Measurements from ENCODE around the gene TP53I3.

TP53I3 gene

DNA sequence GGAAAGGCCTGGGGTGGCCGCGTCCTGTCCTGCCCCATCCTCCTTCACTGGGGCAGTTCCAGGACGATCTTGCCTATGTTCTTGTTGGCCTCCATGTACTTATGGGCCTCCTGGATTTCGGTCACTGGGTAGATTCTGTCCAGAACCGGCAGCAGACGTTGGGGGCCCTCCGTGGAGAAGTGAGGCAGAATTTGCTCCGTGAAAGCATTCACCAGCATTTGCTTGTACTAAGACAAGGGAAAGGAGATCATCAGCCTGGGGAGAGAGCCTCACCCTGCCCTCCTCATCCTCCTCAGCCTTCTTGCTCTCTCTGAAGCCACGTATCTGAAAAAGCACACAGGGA lies 7.1 kb downstream of the TP53I3 start:
- no peak overlapping the region for H3K27ac ChIP-seq
- no peak for TF ChIP-seq CTCF (conservative IDR thresholded peaks at IDR 0.05; ENCODE audit: low read depth, low read length)
- H3K4me3 ChIP-seq (IDR thresholded peaks at IDR 0.05; ENCODE audit: insufficient read depth, low read depth, low read length), result peak overlapping the region; percentile 1
- peaks cover 21% of the 10 kb centered on the region for H3K4me1 ChIP-seq (ENCODE audit: low read depth, poor library complexity, severe bottlenecking)
- H3K36me3 ChIP-seq (ENCODE audit: insufficient read depth), result peaks cover 3% of the 10 kb centered on the region; the same call in 1 of the 2 replicates
- no peaks in the 10 kb centered on the region for H4K20me1 ChIP-seq (ENCODE audit: insufficient read depth)
- peak overlapping the region; percentile 41; the same call in 1 of the 2 replicates for H2AFZ ChIP-seq (ENCODE audit: low read depth)
- no peaks in the 10 kb centered on the region for H3K27me3 ChIP-seq (ENCODE audit: insufficient read depth, low read depth)
- H3K4me2 ChIP-seq, result peak overlapping the region; percentile 72
- H3K79me2 ChIP-seq (ENCODE audit: insufficient read depth, low read depth), result peaks cover 30% of the 10 kb centered on the region; the same call in 1 of the 2 replicates
- H3K9ac ChIP-seq, result peak overlapping the region; percentile 6; the same call in 1 of the 2 replicates

DNA sequence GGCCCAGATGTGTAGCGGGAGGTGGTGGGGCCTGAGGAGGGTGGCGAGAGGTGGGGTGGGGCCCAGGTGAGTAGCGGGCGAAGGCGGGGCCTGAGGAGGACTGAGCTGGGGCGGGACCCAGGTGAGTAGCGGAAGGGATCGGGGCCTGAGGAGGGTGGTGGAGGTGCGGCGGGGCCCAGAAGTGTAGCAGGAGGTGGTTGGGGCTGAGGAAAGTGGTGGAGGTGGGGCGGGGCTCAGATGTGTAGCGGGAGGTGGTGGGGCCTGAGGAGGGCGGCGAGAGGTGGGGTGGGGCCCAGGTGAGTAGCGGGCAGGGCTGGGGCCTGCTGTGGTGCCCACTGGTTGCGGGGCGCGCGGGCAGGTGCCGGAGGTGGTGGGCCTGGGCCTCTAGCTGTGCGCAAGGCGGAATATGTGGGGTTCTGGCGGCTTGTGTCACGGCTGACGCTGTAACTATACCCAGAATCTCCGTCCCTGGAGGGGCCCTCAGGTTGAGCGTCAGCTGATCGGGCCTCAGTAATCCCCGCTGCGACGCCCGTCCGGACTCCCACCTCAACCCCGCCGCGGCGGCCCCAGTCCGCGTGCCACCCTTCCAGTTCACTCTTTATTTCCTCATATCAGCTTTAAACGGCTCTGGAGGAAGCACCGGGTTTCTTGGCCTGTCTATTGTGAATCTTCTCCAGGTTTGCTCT lies 7.6 kb downstream of the TP53I3 start:
- H3K4me1 ChIP-seq (ENCODE audit: low read depth, poor library complexity, severe bottlenecking), result peaks cover 18% of the 10 kb centered on the region
- no peaks in the 10 kb centered on the region for H3K27me3 ChIP-seq (ENCODE audit: insufficient read depth, low read depth)
- H3K36me3 ChIP-seq (ENCODE audit: insufficient read depth), result peaks cover 3% of the 10 kb centered on the region; the same call in 1 of the 2 replicates
- peak overlapping the region; percentile 41; the same call in 1 of the 2 replicates for H2AFZ ChIP-seq (ENCODE audit: low read depth)
- no peaks in the 10 kb centered on the region for H4K20me1 ChIP-seq (ENCODE audit: insufficient read depth)
- no peak for TF ChIP-seq CTCF (conservative IDR thresholded peaks at IDR 0.05; ENCODE audit: low read depth, low read length)
- H3K4me3 ChIP-seq (IDR thresholded peaks at IDR 0.05; ENCODE audit: insufficient read depth, low read depth, low read length), result peak overlapping the region; percentile 5
- peaks cover 31% of the 10 kb centered on the region; the same call in 1 of the 2 replicates for H3K79me2 ChIP-seq (ENCODE audit: insufficient read depth, low read depth)
- no peak overlapping the region for H3K27ac ChIP-seq
- H3K9ac ChIP-seq, result peak overlapping the region; percentile 6; the same call in 1 of the 2 replicates
- H3K4me2 ChIP-seq, result peak overlapping the region; percentile 72

- peak within 1 kb of the TSS; percentile 89 for H3K4me2 ChIP-seq
- H3K4me3 ChIP-seq (IDR thresholded peaks at IDR 0.05; ENCODE audit: insufficient read depth, low read depth, low read length), result peak within 1 kb of the TSS; percentile 73
- peak within 1 kb of the TSS; percentile 31; the same call in 1 of the 2 replicates for H3K27ac ChIP-seq
- H3K36me3 ChIP-seq (ENCODE audit: insufficient read depth), result peaks cover 3% of the 10 kb centered on the region; the same call in 1 of the 2 replicates
- H3K79me2 ChIP-seq (ENCODE audit: insufficient read depth, low read depth), result peaks cover 31% of the 10 kb centered on the region; the same call in 1 of the 2 replicates
- H3K9ac ChIP-seq, result peak within 1 kb of the TSS; percentile 47; the same call in 1 of the 2 replicates
- TF ChIP-seq CTCF (conservative IDR thresholded peaks at IDR 0.05; ENCODE audit: low read depth, low read length), result no peak
- peaks cover 18% of the 10 kb centered on the region for H3K4me1 ChIP-seq (ENCODE audit: low read depth, poor library complexity, severe bottlenecking)
- H2AFZ ChIP-seq (ENCODE audit: low read depth), result peak within 1 kb of the TSS; percentile 64
- H3K27me3 ChIP-seq (ENCODE audit: insufficient read depth, low read depth), result no peaks in the 10 kb centered on the region
- no peaks in the 10 kb centered on the region for H4K20me1 ChIP-seq (ENCODE audit: insufficient read depth)
Observed at GRCh38 chr2:24075915-24076848, 8.5 kb downstream of the TP53I3 start, which contains the start of gene SF3B6. Gene SF3B6, minus strand, starts transcription at chr2:24076326. Its CDS starts 97 bp downstream, at chr2:24076229.

GRCh38 chr2:24075259-24075658 lies 9.4 kb downstream of the TP53I3 start:
- Histone ChIP-seq H2AFZ (ENCODE audit: low read depth) (no peak overlapping the region), H3K9ac (peak overlapping the region; percentile 47; the same call in 1 of the 2 replicates), H3K36me3 (ENCODE audit: insufficient read depth) (peaks cover 3% of the 10 kb centered on the region; the same call in 1 of the 2 replicates), H4K20me1 (ENCODE audit: insufficient read depth) (no peaks in the 10 kb centered on the region), H3K4me3 (IDR thresholded peaks at IDR 0.05; ENCODE audit: insufficient read depth, low read depth, low read length) (no peak overlapping the region), H3K4me1 (ENCODE audit: low read depth, poor library complexity, severe bottlenecking) (peaks cover 18% of the 10 kb centered on the region), H3K4me2 (peak overlapping the region; percentile 89), H3K79me2 (ENCODE audit: insufficient read depth, low read depth) (peaks cover 31% of the 10 kb centered on the region; the same call in 1 of the 2 replicates), H3K27ac (no peak overlapping the region; the same call in 1 of the 2 replicates), H3K27me3 (ENCODE audit: insufficient read depth, low read depth) (no peaks in the 10 kb centered on the region)
- TF ChIP-seq CTCF (conservative IDR thresholded peaks at IDR 0.05; ENCODE audit: low read depth, low read length), result no peak

Measured in KMS-11 (cell line).